GM23338 (cell line): ENCODE data around the gene FBXO31.

ENCODE experiments used
- CREB1 ChIP-seq: fragments of 250-450 bp; sonication (Bioruptor Pico); IDR thresholded peaks from 2 replicates; pipeline ENCODE4 v1.5.0; 2020; ENCODE audit warnings: low read depth, mild to moderate bottlenecking, moderate library complexity
- EZH2 ChIP-seq: fragments of 200-600 bp; sonication (generic); IDR thresholded peaks from one replicate; pipeline ENCODE4 v1.8.0; 2017; ENCODE audit warnings: antibody characterized with exemption, mild to moderate bottlenecking, low read depth; ENCODE audit not compliant: unreplicated experiment
- EZH2phosphoT487 ChIP-seq: fragments of 200-600 bp; sonication (generic); IDR thresholded peaks from one replicate; pipeline ENCODE4 v1.8.1; 2018; ENCODE audit warnings: antibody characterized with exemption; ENCODE audit not compliant: unreplicated experiment
- JUNB ChIP-seq: IDR thresholded peaks from one replicate; pipeline ENCODE4 v1.6.1; 2016; ENCODE audit warnings: antibody characterized with exemption; ENCODE audit not compliant: unreplicated experiment
- NANOG ChIP-seq: IDR thresholded peaks from 2 replicates; pipeline ENCODE4 v1.6.1; 2016; ENCODE audit warnings: antibody characterized with exemption, borderline replicate concordance
- POLR2AphosphoS5 ChIP-seq: IDR thresholded peaks from 2 replicates; pipeline ENCODE4 v1.6.1; 2016; ENCODE audit warnings: antibody characterized with exemption, low read depth
- ZNF114 ChIP-seq: fragments of 250-450 bp; sonication (Bioruptor Pico); IDR thresholded peaks from 2 replicates; pipeline ENCODE4 v1.5.0; 2020; ENCODE audit warnings: mild to moderate bottlenecking, moderate library complexity
- ZNF331 ChIP-seq: fragments of 250-450 bp; sonication (Bioruptor Pico); IDR thresholded peaks from 2 replicates; pipeline ENCODE4 v1.5.0; 2020; ENCODE audit warnings: low read depth, mild to moderate bottlenecking, moderate library complexity
- TF ChIP-seq, protein P1 (sequence below): IDR thresholded peaks from one replicate; pipeline ENCODE4 v1.6.1; 2018; ENCODE audit warnings: antibody characterized with exemption; ENCODE audit not compliant: unreplicated experiment
- TF ChIP-seq, protein P2 (sequence below), 2 experiments: fragments of 200-600 bp in 1 of 2; sonication (generic) in 1 of 2; conservative IDR thresholded peaks; 2 replicates each; pipeline versions ENCODE4 v1.5.1 to v1.6.1; 2016 to 2017; ENCODE audit warnings: antibody characterized with exemption in 2 of 2, low read depth in 2 of 2, mild to moderate bottlenecking in 2 of 2, moderate library complexity in 1 of 2
- TF ChIP-seq, protein P3 (sequence below): IDR thresholded peaks from 2 replicates; pipeline ENCODE4 v1.6.1; 2016; ENCODE audit warnings: antibody characterized with exemption
- TF ChIP-seq, protein P4 (sequence below): fragments of 250-450 bp; sonication (Bioruptor Pico); IDR thresholded peaks from 2 replicates; pipeline ENCODE4 v1.5.0; 2020; ENCODE audit warnings: mild to moderate bottlenecking, moderate library complexity

DNA sequence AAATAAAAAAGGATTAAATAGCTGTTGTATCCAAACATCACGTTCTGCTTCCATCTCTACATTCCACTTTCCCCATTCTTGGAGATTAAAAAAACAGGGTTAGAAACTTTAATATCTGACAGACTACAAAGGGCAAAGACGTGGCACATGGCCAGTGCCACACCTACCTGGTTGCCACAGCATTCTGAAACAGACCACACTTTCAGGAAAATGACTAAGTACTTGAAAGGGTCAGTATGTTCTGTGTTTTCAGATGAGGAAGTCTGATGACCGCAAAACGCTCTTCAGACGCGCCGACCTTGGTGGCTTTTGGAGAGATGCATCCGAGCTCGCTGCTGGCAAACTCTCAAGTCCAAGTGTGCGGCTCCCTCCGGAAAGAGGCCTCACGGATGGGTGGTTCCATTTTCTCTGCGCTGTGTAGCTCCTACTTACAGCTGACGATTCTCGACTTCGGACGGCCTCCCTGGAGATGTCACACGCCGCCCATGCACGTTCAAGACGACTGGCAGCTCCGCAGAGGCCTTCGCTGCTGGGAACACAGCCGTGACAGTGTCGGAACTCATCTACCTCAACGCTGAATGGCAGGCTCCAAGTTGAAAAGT, 24.0 kb upstream of the FBXO31 start:
- TF ChIP-seq POLR2AphosphoS5: no peak
- TF ChIP-seq, protein P1, sequence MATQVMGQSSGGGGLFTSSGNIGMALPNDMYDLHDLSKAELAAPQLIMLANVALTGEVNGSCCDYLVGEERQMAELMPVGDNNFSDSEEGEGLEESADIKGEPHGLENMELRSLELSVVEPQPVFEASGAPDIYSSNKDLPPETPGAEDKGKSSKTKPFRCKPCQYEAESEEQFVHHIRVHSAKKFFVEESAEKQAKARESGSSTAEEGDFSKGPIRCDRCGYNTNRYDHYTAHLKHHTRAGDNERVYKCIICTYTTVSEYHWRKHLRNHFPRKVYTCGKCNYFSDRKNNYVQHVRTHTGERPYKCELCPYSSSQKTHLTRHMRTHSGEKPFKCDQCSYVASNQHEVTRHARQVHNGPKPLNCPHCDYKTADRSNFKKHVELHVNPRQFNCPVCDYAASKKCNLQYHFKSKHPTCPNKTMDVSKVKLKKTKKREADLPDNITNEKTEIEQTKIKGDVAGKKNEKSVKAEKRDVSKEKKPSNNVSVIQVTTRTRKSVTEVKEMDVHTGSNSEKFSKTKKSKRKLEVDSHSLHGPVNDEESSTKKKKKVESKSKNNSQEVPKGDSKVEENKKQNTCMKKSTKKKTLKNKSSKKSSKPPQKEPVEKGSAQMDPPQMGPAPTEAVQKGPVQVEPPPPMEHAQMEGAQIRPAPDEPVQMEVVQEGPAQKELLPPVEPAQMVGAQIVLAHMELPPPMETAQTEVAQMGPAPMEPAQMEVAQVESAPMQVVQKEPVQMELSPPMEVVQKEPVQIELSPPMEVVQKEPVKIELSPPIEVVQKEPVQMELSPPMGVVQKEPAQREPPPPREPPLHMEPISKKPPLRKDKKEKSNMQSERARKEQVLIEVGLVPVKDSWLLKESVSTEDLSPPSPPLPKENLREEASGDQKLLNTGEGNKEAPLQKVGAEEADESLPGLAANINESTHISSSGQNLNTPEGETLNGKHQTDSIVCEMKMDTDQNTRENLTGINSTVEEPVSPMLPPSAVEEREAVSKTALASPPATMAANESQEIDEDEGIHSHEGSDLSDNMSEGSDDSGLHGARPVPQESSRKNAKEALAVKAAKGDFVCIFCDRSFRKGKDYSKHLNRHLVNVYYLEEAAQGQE: no peak
- TF ChIP-seq EZH2: no peak
- TF ChIP-seq JUNB: no peak
- TF ChIP-seq, protein P2, sequence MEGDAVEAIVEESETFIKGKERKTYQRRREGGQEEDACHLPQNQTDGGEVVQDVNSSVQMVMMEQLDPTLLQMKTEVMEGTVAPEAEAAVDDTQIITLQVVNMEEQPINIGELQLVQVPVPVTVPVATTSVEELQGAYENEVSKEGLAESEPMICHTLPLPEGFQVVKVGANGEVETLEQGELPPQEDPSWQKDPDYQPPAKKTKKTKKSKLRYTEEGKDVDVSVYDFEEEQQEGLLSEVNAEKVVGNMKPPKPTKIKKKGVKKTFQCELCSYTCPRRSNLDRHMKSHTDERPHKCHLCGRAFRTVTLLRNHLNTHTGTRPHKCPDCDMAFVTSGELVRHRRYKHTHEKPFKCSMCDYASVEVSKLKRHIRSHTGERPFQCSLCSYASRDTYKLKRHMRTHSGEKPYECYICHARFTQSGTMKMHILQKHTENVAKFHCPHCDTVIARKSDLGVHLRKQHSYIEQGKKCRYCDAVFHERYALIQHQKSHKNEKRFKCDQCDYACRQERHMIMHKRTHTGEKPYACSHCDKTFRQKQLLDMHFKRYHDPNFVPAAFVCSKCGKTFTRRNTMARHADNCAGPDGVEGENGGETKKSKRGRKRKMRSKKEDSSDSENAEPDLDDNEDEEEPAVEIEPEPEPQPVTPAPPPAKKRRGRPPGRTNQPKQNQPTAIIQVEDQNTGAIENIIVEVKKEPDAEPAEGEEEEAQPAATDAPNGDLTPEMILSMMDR (conservative IDR thresholded peaks at IDR 0.05; ENCODE audit: low read depth in 2 of 2): no peak
- no peak for TF ChIP-seq NANOG
- TF ChIP-seq CREB1 (CRISPR knock-in tag): no peak
- TF ChIP-seq ZNF114 (CRISPR knock-in tag): no peak
- no peak for TF ChIP-seq ZNF331
- TF ChIP-seq, protein P3, sequence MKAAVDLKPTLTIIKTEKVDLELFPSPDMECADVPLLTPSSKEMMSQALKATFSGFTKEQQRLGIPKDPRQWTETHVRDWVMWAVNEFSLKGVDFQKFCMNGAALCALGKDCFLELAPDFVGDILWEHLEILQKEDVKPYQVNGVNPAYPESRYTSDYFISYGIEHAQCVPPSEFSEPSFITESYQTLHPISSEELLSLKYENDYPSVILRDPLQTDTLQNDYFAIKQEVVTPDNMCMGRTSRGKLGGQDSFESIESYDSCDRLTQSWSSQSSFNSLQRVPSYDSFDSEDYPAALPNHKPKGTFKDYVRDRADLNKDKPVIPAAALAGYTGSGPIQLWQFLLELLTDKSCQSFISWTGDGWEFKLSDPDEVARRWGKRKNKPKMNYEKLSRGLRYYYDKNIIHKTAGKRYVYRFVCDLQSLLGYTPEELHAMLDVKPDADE: no peak
- no peak for TF ChIP-seq EZH2phosphoT487
- TF ChIP-seq, protein P4, sequence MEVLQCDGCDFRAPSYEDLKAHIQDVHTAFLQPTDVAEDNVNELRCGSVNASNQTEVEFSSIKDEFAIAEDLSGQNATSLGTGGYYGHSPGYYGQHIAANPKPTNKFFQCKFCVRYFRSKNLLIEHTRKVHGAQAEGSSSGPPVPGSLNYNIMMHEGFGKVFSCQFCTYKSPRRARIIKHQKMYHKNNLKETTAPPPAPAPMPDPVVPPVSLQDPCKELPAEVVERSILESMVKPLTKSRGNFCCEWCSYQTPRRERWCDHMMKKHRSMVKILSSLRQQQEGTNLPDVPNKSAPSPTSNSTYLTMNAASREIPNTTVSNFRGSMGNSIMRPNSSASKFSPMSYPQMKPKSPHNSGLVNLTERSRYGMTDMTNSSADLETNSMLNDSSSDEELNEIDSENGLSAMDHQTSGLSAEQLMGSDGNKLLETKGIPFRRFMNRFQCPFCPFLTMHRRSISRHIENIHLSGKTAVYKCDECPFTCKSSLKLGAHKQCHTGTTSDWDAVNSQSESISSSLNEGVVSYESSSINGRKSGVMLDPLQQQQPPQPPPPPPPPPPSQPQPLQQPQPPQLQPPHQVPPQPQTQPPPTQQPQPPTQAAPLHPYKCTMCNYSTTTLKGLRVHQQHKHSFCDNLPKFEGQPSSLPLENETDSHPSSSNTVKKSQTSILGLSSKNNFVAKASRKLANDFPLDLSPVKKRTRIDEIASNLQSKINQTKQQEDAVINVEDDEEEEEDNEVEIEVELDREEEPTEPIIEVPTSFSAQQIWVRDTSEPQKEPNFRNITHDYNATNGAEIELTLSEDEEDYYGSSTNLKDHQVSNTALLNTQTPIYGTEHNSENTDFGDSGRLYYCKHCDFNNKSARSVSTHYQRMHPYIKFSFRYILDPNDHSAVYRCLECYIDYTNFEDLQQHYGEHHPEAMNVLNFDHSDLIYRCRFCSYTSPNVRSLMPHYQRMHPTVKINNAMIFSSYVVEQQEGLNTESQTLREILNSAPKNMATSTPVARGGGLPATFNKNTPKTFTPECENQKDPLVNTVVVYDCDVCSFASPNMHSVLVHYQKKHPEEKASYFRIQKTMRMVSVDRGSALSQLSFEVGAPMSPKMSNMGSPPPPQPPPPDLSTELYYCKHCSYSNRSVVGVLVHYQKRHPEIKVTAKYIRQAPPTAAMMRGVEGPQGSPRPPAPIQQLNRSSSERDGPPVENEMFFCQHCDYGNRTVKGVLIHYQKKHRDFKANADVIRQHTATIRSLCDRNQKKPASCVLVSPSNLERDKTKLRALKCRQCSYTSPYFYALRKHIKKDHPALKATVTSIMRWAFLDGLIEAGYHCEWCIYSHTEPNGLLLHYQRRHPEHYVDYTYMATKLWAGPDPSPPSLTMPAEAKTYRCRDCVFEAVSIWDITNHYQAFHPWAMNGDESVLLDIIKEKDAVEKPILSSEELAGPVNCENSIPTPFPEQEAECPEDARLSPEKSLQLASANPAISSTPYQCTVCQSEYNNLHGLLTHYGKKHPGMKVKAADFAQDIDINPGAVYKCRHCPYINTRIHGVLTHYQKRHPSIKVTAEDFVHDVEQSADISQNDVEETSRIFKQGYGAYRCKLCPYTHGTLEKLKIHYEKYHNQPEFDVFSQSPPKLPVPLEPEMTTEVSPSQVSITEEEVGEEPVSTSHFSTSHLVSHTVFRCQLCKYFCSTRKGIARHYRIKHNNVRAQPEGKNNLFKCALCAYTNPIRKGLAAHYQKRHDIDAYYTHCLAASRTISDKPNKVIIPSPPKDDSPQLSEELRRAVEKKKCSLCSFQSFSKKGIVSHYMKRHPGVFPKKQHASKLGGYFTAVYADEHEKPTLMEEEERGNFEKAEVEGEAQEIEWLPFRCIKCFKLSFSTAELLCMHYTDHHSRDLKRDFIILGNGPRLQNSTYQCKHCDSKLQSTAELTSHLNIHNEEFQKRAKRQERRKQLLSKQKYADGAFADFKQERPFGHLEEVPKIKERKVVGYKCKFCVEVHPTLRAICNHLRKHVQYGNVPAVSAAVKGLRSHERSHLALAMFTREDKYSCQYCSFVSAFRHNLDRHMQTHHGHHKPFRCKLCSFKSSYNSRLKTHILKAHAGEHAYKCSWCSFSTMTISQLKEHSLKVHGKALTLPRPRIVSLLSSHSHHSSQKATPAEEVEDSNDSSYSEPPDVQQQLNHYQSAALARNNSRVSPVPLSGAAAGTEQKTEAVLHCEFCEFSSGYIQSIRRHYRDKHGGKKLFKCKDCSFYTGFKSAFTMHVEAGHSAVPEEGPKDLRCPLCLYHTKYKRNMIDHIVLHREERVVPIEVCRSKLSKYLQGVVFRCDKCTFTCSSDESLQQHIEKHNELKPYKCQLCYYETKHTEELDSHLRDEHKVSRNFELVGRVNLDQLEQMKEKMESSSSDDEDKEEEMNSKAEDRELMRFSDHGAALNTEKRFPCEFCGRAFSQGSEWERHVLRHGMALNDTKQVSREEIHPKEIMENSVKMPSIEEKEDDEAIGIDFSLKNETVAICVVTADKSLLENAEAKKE (CRISPR knock-in tag): no peak
